Measurements from ENCODE around the gene TMEM259. TPM values are rescaled to one million over a fixed set of nuclear protein-coding genes. Genes with fewer than 3 reads are reported as not detected.

TMEM259 gene
- total and polyA plus RNA-seq, 9 of the 15 experiments (the other 6 are each of a cell fraction or from before 2014, with no cell fraction given): 0.52 to 231 (median 63.6) TPM

GRCh38 chr19:1025960-1026782, 5.2 kb upstream of the TMEM259 start, which contains the start of gene CNN2 (continued):
- TF ChIP-seq ZNF592 (IDR thresholded peaks at IDR 0.05): 0 out of 2 replicates have a peak, but pooled peaks have one; percentile 25
- peak; percentile 68; the same call in 1 of the 2 replicates for TF ChIP-seq SMAD4 (CRISPR knock-in tag; conservative IDR thresholded peaks at IDR 0.05)
- peak; percentile 6 for TF ChIP-seq TBP (optimal IDR thresholded peaks at IDR 0.05; ENCODE audit: low read depth, low read length)
- peak in 1 of 2 experiments; percentile 94; a peak in 2 of 4 replicates for TF ChIP-seq TEAD1 (CRISPR knock-in tag; IDR thresholded peaks at IDR 0.05)
- TF ChIP-seq MGA (IDR thresholded peaks at IDR 0.05): peak; percentile 26; the same call in 1 of the 2 replicates
- TF ChIP-seq ATF1 (CRISPR knock-in tag; IDR thresholded peaks at IDR 0.05): no peak
- peak; percentile 42 for TF ChIP-seq ATF1 (tag; IDR thresholded peaks at IDR 0.05)
- TF ChIP-seq GATAD2B (IDR thresholded peaks at IDR 0.05; ENCODE audit: borderline replicate concordance): peak; percentile 41; the same call in 1 of the 2 replicates
